IMR-90 (cell line): ENCODE data around the gene TMEM53. TPM values are rescaled to one million over a fixed set of nuclear protein-coding genes. Genes with fewer than 3 reads are reported as not detected.

Source experiments
- ATAC-seq: fragments of 200-7000 bp; cut with Tn5 transposase; 2 replicates; pipeline ENCODE4 v1.9.1; 2020; ENCODE audit warnings: low read depth, mild to moderate bottlenecking, moderate library complexity
- BruUV-seq: library from RNA; stranded (reverse); fragments of 400-500 nt; replicated peaks from 2 replicates; lab custom pipeline; 2021; lab: Mats Ljungman, UMichigan
- CTCF ChIA-PET: fragments of 300-600 bp; formaldehyde crosslinking; extraction: SDS; loops from one replicate; lab custom pipeline; 2021; ENCODE audit warnings: antibody characterized with exemption; lab: Yijun Ruan, JAX
- POLR2A ChIA-PET: fragments of 300-600 bp; sonication (Branson Sonifier 250); formaldehyde crosslinking; loops from one replicate; lab custom pipeline; 2022; ENCODE audit warnings: antibody characterized with exemption; ENCODE audit not compliant: unreplicated experiment; lab: Charles Lee
- DNase-seq: peaks from one replicate; pipeline ENCODE4 v3.0.0; 2013
- H2AFZ ChIP-seq: replicated peaks from 2 replicates; pipeline ENCODE3; 2013; ENCODE audit warnings: low read length, mild to moderate bottlenecking; ENCODE audit not compliant: poor library complexity
- H2AK5ac ChIP-seq: 2 replicates; pipeline ENCODE4 v1.6.1; 2013; ENCODE audit warnings: low read depth, low read length, inconsistent platforms
- H2AK9ac ChIP-seq: replicated peaks from 2 replicates; pipeline ENCODE3; 2013; ENCODE audit warnings: mild to moderate bottlenecking, low read depth, low read length, moderate library complexity; ENCODE audit not compliant: poor library complexity
- H2BK120ac ChIP-seq: 2 replicates; pipeline ENCODE4 v1.6.1; 2013; ENCODE audit warnings: low read depth, low read length, inconsistent platforms
- H2BK15ac ChIP-seq: 3 replicates; pipeline ENCODE4 v1.6.1; 2013; ENCODE audit warnings: low read depth, low read length, inconsistent platforms
- H2BK20ac ChIP-seq: 2 replicates; pipeline ENCODE4 v1.6.1; 2013; ENCODE audit warnings: low read depth, mild to moderate bottlenecking, inconsistent platforms, low read length, moderate library complexity
- H2BK5ac ChIP-seq: 2 replicates; pipeline ENCODE4 v1.6.1; 2013; ENCODE audit warnings: mild to moderate bottlenecking, low read depth, low read length, inconsistent platforms; ENCODE audit not compliant: poor library complexity, severe bottlenecking
- H3K14ac ChIP-seq: replicated peaks from 2 replicates; pipeline ENCODE4 v1.6.1; 2013; ENCODE audit warnings: low read depth, low read length, inconsistent platforms
- H3K18ac ChIP-seq: 2 replicates; pipeline ENCODE4 v1.6.1; 2013; ENCODE audit warnings: low read depth, low read length, control low read depth
- H3K23ac ChIP-seq: 2 replicates; pipeline ENCODE4 v1.6.1; 2013; ENCODE audit warnings: low read depth, low read length, inconsistent platforms
- H3K27ac ChIP-seq: 2 replicates; pipeline ENCODE4 v1.5.1; 2013; ENCODE audit warnings: mild to moderate bottlenecking, control low read depth, low read length; ENCODE audit not compliant: insufficient read depth
- H3K27me3 ChIP-seq: 2 replicates; pipeline ENCODE4 v1.6.1; 2013; ENCODE audit warnings: low read length; ENCODE audit not compliant: control insufficient read depth, insufficient read depth
- H3K36me3 ChIP-seq: 2 replicates; pipeline ENCODE4 v1.6.1; 2013; ENCODE audit warnings: low read length, mixed read lengths; ENCODE audit not compliant: control insufficient read depth, insufficient read depth
- H3K4ac ChIP-seq: 2 replicates; pipeline ENCODE4 v1.6.1; 2013; ENCODE audit warnings: low read depth, low read length, inconsistent platforms
- H3K4me1 ChIP-seq: 2 replicates; pipeline ENCODE4 v1.6.1; 2013; ENCODE audit warnings: low read length, mixed read lengths; ENCODE audit not compliant: control insufficient read depth, insufficient read depth
- H3K4me2 ChIP-seq: 2 replicates; pipeline ENCODE4 v1.6.1; 2013; ENCODE audit warnings: low read depth, mild to moderate bottlenecking, control low read depth, low read length, moderate library complexity
- H3K4me3 ChIP-seq: 2 replicates; pipeline ENCODE4 v1.5.1; 2013; ENCODE audit warnings: low read depth, mild to moderate bottlenecking, control low read depth, low read length, moderate library complexity; ENCODE audit not compliant: insufficient read depth
- H3K56ac ChIP-seq: 2 replicates; pipeline ENCODE4 v1.6.1; 2013; ENCODE audit warnings: low read length, inconsistent platforms; ENCODE audit not compliant: insufficient read depth; ENCODE audit errors: extremely low read depth
- H3K79me1 ChIP-seq, 2 experiments: 2 replicates each; pipeline ENCODE4 v1.6.1; 2013; ENCODE audit warnings: low read length in 2 of 2, inconsistent platforms in 1 of 2, low read depth in 1 of 2
- H3K9ac ChIP-seq: 2 replicates; pipeline ENCODE4 v1.6.1; 2013; ENCODE audit warnings: low read depth, low read length, control low read depth
- H3K9me1 ChIP-seq: 2 replicates; pipeline ENCODE4 v1.6.1; 2013; ENCODE audit warnings: low read length, inconsistent platforms; ENCODE audit not compliant: insufficient read depth
- H3K9me3 ChIP-seq: 2 replicates; pipeline ENCODE4 v1.6.1; 2013; ENCODE audit warnings: low read length; ENCODE audit not compliant: control insufficient read depth, insufficient read depth
- H4K20me1 ChIP-seq: 2 replicates; pipeline ENCODE4 v1.6.1; 2013; ENCODE audit warnings: low read length, inconsistent platforms; ENCODE audit not compliant: insufficient read depth
- H4K5ac ChIP-seq: 2 replicates; pipeline ENCODE4 v1.6.1; 2013; ENCODE audit warnings: mild to moderate bottlenecking, low read depth, low read length, control low read depth
- H4K8ac ChIP-seq, 2 experiments: 2 replicates each; pipeline ENCODE4 v1.6.1; 2013; ENCODE audit warnings: low read depth in 2 of 2, low read length in 2 of 2, control low read depth in 1 of 2, inconsistent platforms in 1 of 2
- H4K91ac ChIP-seq: 2 replicates; pipeline ENCODE4 v1.6.1; 2013; ENCODE audit warnings: low read depth, low read length, inconsistent platforms; ENCODE audit not compliant: insufficient read depth
- CEBPB ChIP-seq: IDR thresholded peaks from 2 replicates; pipeline ENCODE4 v1.6.1; 2012; ENCODE audit warnings: low read depth, low read length, improper control_type of control experiment
- CHD1 ChIP-seq: IDR thresholded peaks from 2 replicates; pipeline ENCODE4 v1.6.1; 2012; ENCODE audit warnings: low read depth, low read length, improper control_type of control experiment
- FOS ChIP-seq: fragments of 150-350 bp; IDR thresholded peaks from 2 replicates; pipeline ENCODE4 v1.6.1; 2016; ENCODE audit warnings: low read depth, low read length
- MAZ ChIP-seq: IDR thresholded peaks from 2 replicates; pipeline ENCODE4 v1.6.1; 2012; ENCODE audit warnings: low read depth, mild to moderate bottlenecking, low read length, improper control_type of control experiment, moderate library complexity, borderline replicate concordance
- NFE2L2 ChIP-seq: fragments of 150-350 bp; IDR thresholded peaks from 2 replicates; pipeline ENCODE4 v1.6.1; 2016; ENCODE audit warnings: low read depth, mild to moderate bottlenecking, low read length
- RFX5 ChIP-seq: IDR thresholded peaks from 2 replicates; pipeline ENCODE4 v1.8.0; 2012; ENCODE audit warnings: low read depth, mild to moderate bottlenecking, low read length, moderate library complexity
- USF2 ChIP-seq: fragments of 150-350 bp; IDR thresholded peaks from 2 replicates; pipeline ENCODE4 v1.6.1; 2017; ENCODE audit warnings: mild to moderate bottlenecking, antibody characterized with exemption, low read length, low read depth
- WGBS, 2 experiments: methylation state at CpG; one replicate each; pipeline versions ENCODE4 v1.1.5 to v1.1.7; 2013; ENCODE audit warnings: missing lambda C conversion rate in 2 of 2; ENCODE audit not compliant: insufficient read length in 1 of 2; ENCODE audit errors: extremely low coverage in 2 of 2; 5-methylcytosine and 5-hydroxymethylcytosine counted together
- dilution Hi-C: fragments of 300-500 bp; cut with HindIII; formaldehyde crosslinking; loops from one replicate; pipeline ENCODE4 v1.14.3; 2018; ENCODE audit warnings: low sequenced_read_pairs; ENCODE audit not compliant: unreplicated experiment
- in situ Hi-C: fragments of 300-500 bp; cut with MboI; formaldehyde crosslinking; loops from 3 replicates; pipeline ENCODE4 v1.14.3; 2019; ENCODE audit warnings: low sequenced_read_pairs, inconsistent platforms, mixed read lengths
- intact Hi-C: fragments of 100-400 bp; cut with micrococcal nuclease; formaldehyde crosslinking; loops from 2 replicates; pipeline ENCODE4 v1.10.0; 2022
- polyA plus RNA-seq, 3 experiments: library from polyadenylated mRNA; depleted of rRNA; stranded (reverse); fragments of >200 nt; gene quantifications; 2 replicates each; pipeline ENCODE4 v1.2.3, GENCODE V29; 2012; ENCODE audit warnings: low replicate concordance in 1 of 3
- total RNA-seq: library from RNA; depleted of rRNA; stranded (reverse); fragments of >200 nt; gene quantifications from 2 replicates; pipeline ENCODE4 v1.2.3, GENCODE V29; 2012

TMEM53 gene
- total and polyA plus RNA-seq, 2 of the 4 experiments (the other 2 are of a cell fraction), result 2.7 to 6.3 TPM

- Histone ChIP-seq H3K9ac (no peak overlapping the region), H4K20me1 (no peaks in the 10 kb centered on the region), H2AK5ac (no peak overlapping the region), H3K4me2 (no peak overlapping the region), H3K18ac (no peak overlapping the region), H3K27me3 (peaks cover 8% of the 10 kb centered on the region), H2AK9ac (peak overlapping the region; percentile 24), H3K23ac (no peak overlapping the region), H3K36me3 (no peaks in the 10 kb centered on the region), H3K9me1 (no peaks in the 10 kb centered on the region), H4K91ac (no peak overlapping the region), H2AFZ (peak overlapping the region; percentile 56), H3K4me1 (peaks cover 2% of the 10 kb centered on the region; the same call in 1 of the 2 replicates), H3K79me1 (no peaks in the 10 kb centered on the region), H2BK20ac (no peak overlapping the region), H3K4me3 (no peak overlapping the region), H2BK5ac (no peak overlapping the region), H2BK15ac (no peak overlapping the region), H3K4ac (no peak overlapping the region), H3K14ac (0 out of 2 replicates have a peak overlapping the region, but pooled peaks have one; percentile 51), H3K56ac (no peak overlapping the region), H2BK120ac (no peak overlapping the region), H3K9me3 (no peaks in the 10 kb centered on the region), H4K5ac (no peak overlapping the region), H4K8ac (no peak overlapping the region), H3K27ac (no peak overlapping the region)
- TF ChIP-seq CHD1, result no peak
- TF ChIP-seq CEBPB, result no peak
- no peak for TF ChIP-seq NFE2L2
- no peak for TF ChIP-seq RFX5
- TF ChIP-seq MAZ, result no peak
- TF ChIP-seq USF2, result no peak
- TF ChIP-seq FOS, result no peak
- dilution Hi-C loops (no loop called here), intact Hi-C loops (no loop called here), in situ Hi-C loops (no loop called here)
- DNase-seq (no peak), ATAC-seq (no peak; the same call in 1 of the 2 replicates)
- WGBS, 2 experiments, result 83% methylated on average over 1 of the region's 7 CpGs; no CpG with 5 or more reads in 1 of the 2 experiments
- CTCF ChIA-PET, result no interaction called here
- no TSS peak for BruUV-seq
- POLR2A ChIA-PET, result no interaction called here
Measured at GRCh38 chr1:44701141-44701573, 26.9 kb upstream of the TMEM53 start.
